K562 (cell line): ENCODE measurements around the gene S100A10.

ENCODE experiments used
- BCLAF1 ChIP-seq, 2 experiments: fragments of 450-650 bp in 1 of 2; IDR thresholded peaks; 2 replicates each; pipeline ENCODE4 v1.6.1; 2011 to 2017; ENCODE audit warnings: low read depth in 2 of 2, antibody characterized with exemption in 1 of 2, borderline replicate concordance in 1 of 2, low read length in 1 of 2, mild to moderate bottlenecking in 1 of 2, mixed read lengths in 1 of 2; ENCODE audit not compliant: control insufficient read depth in 1 of 2
- HLTF ChIP-seq: fragments of 450-650 bp; IDR thresholded peaks from 2 replicates; pipeline ENCODE4 v1.6.1; 2016
- ZNF140 ChIP-seq: fragments of 250-450 bp; sonication (Bioruptor Pico); IDR thresholded peaks from 2 replicates; pipeline ENCODE4 v1.8.0; 2021; ENCODE audit warnings: moderate library complexity, mild to moderate bottlenecking, inconsistent platforms

DNA sequence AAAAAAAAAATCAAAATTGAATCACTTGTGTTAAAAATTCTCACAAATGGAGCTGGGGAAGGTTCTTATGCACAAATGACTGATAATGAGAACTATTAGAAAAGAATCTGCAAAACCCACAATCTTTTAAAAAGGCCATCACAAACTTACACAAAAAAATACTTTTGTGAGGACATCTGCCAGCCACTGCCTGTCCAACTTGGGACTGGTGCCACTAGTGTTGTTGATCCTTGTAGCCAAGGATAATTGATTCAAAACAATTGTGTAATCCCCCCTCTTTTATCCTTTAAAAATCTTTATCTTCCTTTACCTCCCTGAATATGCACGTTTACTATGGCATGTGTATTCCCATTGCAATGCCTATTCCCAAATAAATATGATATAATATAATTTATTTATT is 45.2 kb downstream of the S100A10 start:
- TF ChIP-seq BCLAF1 (IDR thresholded peaks at IDR 0.05; ENCODE audit: borderline replicate concordance in 1 of 2, control insufficient read depth in 1 of 2, low read depth in 2 of 2, low read length in 1 of 2): no peak
- TF ChIP-seq HLTF: no peak
- TF ChIP-seq ZNF140: no peak
